ENCODE data around the gene EPB41. TPM values are rescaled to one million over a fixed set of nuclear protein-coding genes. Genes with fewer than 3 reads are reported as not detected.

Gene EPB41
- total RNA-seq, 1 experiment from 2014 or later: 20.2 TPM

GRCh38 chr1:28893403-28894102, 20.8 kb upstream of the EPB41 start:
- POLR2A ChIA-PET: no interaction called here
- CTCF ChIA-PET: interaction anchor here (0.5 to 1.4 kb wide), 4 partner anchors 20 to 309 kb away, joined by 4 to 5 read pairs (median 4); partner anchors contain the start of gene EPB41
- in situ Hi-C loops (cut with HindIII; ENCODE audit: low pct_unique_long_range_greater_than_20kb, low sequenced_read_pairs) (no loop called here), intact Hi-C loops (cut with micrococcal nuclease; ENCODE audit: unreplicated experiment) (no loop called here)
- no peak for DNase-seq (ENCODE audit: low read depth, low spot score)
- no peaks in the 10 kb centered on the region for H3K36me3 ChIP-seq (ENCODE audit: control insufficient read depth, insufficient read depth, low read length)
- no TSS peak for BruUV-seq (replicated peaks)
- H3K4me1 ChIP-seq (ENCODE audit: control insufficient read depth, insufficient read depth, low read length): no peaks in the 10 kb centered on the region
- no peaks in the 10 kb centered on the region for H3K27me3 ChIP-seq (ENCODE audit: control insufficient read depth, insufficient read depth, low read length)
- no peak overlapping the region for H3K4me3 ChIP-seq (ENCODE audit: low read depth in 2 of 2, low read length in 2 of 2)
- no peak overlapping the region for H3K27ac ChIP-seq (ENCODE audit: low read length)
- no peaks in the 10 kb centered on the region for H3K9me3 ChIP-seq (ENCODE audit: control insufficient read depth, insufficient read depth, low read depth, low read length)
- TF ChIP-seq POLR2AphosphoS5 (IDR thresholded peaks at IDR 0.05; ENCODE audit: low read depth, low read length): no peak
- no peak for TF ChIP-seq REST (IDR thresholded peaks at IDR 0.05; ENCODE audit: insufficient read depth in 1 of 2, low read depth in 2 of 2, low read length in 1 of 2)
- no peak for TF ChIP-seq TCF7L2 (IDR thresholded peaks at IDR 0.05; ENCODE audit: low read depth, low read length)
- TF ChIP-seq CTCF (IDR thresholded peaks at IDR 0.05): no peak; the same call in 1 of the 2 replicates
- no peak for TF ChIP-seq SIN3A (IDR thresholded peaks at IDR 0.05; ENCODE audit: borderline replicate concordance, insufficient read depth, low read depth, low read length)
- peak; percentile 61; the same call in 1 of the 2 replicates for ATAC-seq

GRCh38 chr1:28894785-28895184, 19.6 kb upstream of the EPB41 start:
- ChIA-PET POLR2A (no interaction called here), CTCF (interaction anchor here (0.5 to 0.6 kb wide), 2 partner anchors 9 to 108 kb away, joined by 3 to 4 read pairs; no protein-coding TSS in a partner anchor)
- no TSS peak for BruUV-seq (replicated peaks)
- in situ Hi-C loops (cut with HindIII; ENCODE audit: low pct_unique_long_range_greater_than_20kb, low sequenced_read_pairs) (no loop called here), intact Hi-C loops (cut with micrococcal nuclease; ENCODE audit: unreplicated experiment) (no loop called here)
- H3K36me3 ChIP-seq (ENCODE audit: control insufficient read depth, insufficient read depth, low read length): no peaks in the 10 kb centered on the region
- H3K4me1 ChIP-seq (ENCODE audit: control insufficient read depth, insufficient read depth, low read length): no peaks in the 10 kb centered on the region
- no peaks in the 10 kb centered on the region for H3K9me3 ChIP-seq (ENCODE audit: control insufficient read depth, insufficient read depth, low read depth, low read length)
- no peaks in the 10 kb centered on the region for H3K27me3 ChIP-seq (ENCODE audit: control insufficient read depth, insufficient read depth, low read length)
- no peak overlapping the region for H3K4me3 ChIP-seq (ENCODE audit: low read depth in 2 of 2, low read length in 2 of 2)
- ATAC-seq: no peak
- TF ChIP-seq CTCF (IDR thresholded peaks at IDR 0.05) (no peak), REST (IDR thresholded peaks at IDR 0.05; ENCODE audit: insufficient read depth in 1 of 2, low read depth in 2 of 2, low read length in 1 of 2) (no peak), TCF7L2 (IDR thresholded peaks at IDR 0.05; ENCODE audit: low read depth, low read length) (no peak), POLR2AphosphoS5 (IDR thresholded peaks at IDR 0.05; ENCODE audit: low read depth, low read length) (no peak), SIN3A (IDR thresholded peaks at IDR 0.05; ENCODE audit: borderline replicate concordance, insufficient read depth, low read depth, low read length) (no peak)
- H3K27ac ChIP-seq (ENCODE audit: low read length): no peak overlapping the region
- no peak for DNase-seq (ENCODE audit: low read depth, low spot score)
